Neuron (in vitro differentiated cells): ENCODE data around the gene MALRD1.

ENCODE experiments used
- H2AFZ ChIP-seq: one replicate; pipeline ENCODE4 v1.6.1; 2013; ENCODE audit warnings: low read depth, mild to moderate bottlenecking, inconsistent platforms, low read length, moderate library complexity
- H3K27me3 ChIP-seq: one replicate; pipeline ENCODE4 v1.6.1; 2013; ENCODE audit warnings: low read length; ENCODE audit not compliant: insufficient read depth
- H3K36me3 ChIP-seq: one replicate; pipeline ENCODE4 v1.6.1; 2013; ENCODE audit warnings: low read length; ENCODE audit not compliant: insufficient read depth
- H3K4me1 ChIP-seq: one replicate; pipeline ENCODE4 v1.6.1; 2013; ENCODE audit warnings: low read length; ENCODE audit not compliant: insufficient read depth
- H3K4me3 ChIP-seq: 2 replicates; pipeline ENCODE4 v1.5.1; 2013; ENCODE audit warnings: mild to moderate bottlenecking, low read length, moderate library complexity
- H3K9me3 ChIP-seq: one replicate; pipeline ENCODE4 v1.6.1; 2013; ENCODE audit warnings: low read length

MALRD1 gene

DNA sequence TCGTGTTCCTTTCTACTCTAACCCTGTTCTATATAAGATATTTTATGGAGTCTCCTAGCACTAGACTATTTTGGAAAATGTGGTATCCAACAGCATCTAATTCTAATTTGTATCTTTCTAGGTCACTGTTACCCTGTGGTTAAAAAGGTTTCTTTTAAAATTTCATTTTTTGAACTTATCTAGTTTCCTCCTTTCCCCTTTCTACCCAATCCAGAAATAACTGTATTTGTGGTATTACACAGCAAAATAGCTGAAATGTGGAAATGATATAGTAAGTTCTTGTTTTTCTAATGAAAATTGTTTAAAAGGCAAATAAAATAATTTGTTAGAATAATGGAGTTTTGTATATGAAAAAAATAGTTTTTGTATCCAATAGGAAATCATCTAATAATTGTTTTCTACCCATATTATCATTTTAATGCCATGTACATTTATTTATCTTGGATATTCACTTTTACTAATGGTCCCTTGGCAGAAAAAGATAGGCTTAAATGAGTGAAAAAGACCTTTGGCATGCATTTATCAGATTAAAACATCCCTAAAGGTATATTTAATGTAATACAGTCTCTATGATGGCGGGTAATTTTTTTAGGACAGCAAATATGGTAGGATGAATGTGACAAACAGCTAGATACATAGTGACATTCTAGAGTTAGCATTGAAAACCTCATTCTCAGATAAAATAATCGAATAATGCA is 592.1 kb downstream of the MALRD1 start:
- Histone ChIP-seq H3K4me1 (no peaks in the 10 kb centered on the region), H3K4me3 (no peak overlapping the region), H3K36me3 (no peaks in the 10 kb centered on the region), H3K9me3 (no peaks in the 10 kb centered on the region), H2AFZ (no peak overlapping the region), H3K27me3 (no peaks in the 10 kb centered on the region)

DNA sequence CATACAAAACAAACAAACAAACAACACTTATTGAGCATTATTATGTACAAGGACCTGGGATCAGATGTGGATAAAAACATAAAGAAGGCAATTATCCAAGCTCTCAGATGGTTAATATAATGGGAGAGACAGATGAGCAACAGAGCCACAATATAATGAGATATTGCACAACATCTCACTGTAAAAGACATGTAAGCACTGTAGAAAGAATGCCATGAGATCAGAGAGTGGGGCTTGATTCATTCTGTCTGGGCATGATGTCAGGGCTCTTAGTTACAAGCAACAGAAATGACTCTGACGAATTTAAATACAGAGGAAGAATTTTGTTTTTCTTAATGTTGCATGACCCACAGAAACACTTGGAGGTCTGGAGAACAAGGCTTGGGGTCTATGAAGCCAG is 602.9 kb downstream of the MALRD1 start:
- H3K4me3 ChIP-seq, result no peak overlapping the region
- H3K4me1 ChIP-seq, result no peaks in the 10 kb centered on the region
- no peaks in the 10 kb centered on the region for H3K9me3 ChIP-seq
- H3K27me3 ChIP-seq, result no peaks in the 10 kb centered on the region
- H3K36me3 ChIP-seq, result no peaks in the 10 kb centered on the region
- no peak overlapping the region for H2AFZ ChIP-seq

DNA sequence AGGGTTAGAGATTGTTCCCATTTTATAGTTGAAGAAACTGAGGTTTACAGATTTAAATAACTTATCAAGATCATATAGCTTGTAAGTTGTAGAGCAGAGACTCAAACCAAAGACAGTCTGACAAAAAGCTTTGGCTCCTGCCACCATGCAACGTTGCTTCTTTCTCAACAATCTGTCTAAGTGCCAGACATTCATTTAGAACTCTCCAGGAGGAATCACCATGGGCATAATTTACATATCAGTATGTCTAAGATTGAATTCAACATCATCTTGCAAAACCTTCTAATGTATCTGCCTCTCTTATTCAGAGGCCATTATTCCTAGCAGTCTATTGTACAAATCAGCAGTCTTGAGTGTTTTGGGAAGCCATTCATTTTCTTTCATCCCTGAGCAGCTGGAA is 604.1 kb downstream of the MALRD1 start:
- no peaks in the 10 kb centered on the region for H3K9me3 ChIP-seq
- no peak overlapping the region for H2AFZ ChIP-seq
- no peaks in the 10 kb centered on the region for H3K36me3 ChIP-seq
- no peaks in the 10 kb centered on the region for H3K4me1 ChIP-seq
- H3K4me3 ChIP-seq, result no peak overlapping the region
- no peaks in the 10 kb centered on the region for H3K27me3 ChIP-seq

DNA sequence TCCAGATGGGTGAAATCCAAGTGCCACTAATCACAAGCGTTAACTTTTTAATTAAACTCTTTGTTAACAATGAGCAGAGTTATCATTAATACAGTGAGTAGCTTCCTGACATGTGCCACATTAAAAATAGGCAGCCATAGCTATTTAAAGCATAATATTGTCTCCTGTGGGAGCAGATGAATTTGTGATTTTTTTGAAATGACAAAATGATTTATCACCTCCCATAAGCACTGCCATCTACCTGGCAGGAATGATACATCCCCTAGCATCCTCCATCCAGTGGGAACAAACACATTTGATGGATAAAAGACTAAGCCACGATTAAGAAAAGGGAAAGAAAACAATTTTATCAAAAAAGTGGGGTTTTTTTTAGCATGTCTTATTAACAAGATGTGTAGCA is 605.3 kb downstream of the MALRD1 start:
- no peaks in the 10 kb centered on the region for H3K9me3 ChIP-seq
- no peak overlapping the region for H2AFZ ChIP-seq
- no peaks in the 10 kb centered on the region for H3K4me1 ChIP-seq
- H3K4me3 ChIP-seq, result no peak overlapping the region
- H3K27me3 ChIP-seq, result no peaks in the 10 kb centered on the region
- H3K36me3 ChIP-seq, result no peaks in the 10 kb centered on the region

DNA sequence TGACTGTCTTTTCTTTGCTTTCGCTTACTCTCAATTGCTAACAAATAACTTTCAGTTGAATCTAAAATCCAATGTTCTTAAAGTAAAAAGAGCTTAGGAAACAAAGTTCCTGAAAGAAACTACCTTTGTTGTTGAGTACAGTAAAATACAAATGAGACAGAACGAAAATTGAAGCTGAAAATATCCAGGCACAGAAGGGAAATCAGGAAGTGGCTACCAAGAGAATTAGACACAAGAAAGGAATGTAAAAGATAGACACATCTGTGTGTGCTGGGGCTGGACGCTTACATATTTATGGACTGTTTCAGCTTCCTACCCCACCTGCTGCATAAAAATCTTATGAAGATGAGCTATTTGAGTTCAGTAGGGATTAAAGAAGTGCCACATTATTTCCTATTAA is 606.0 kb downstream of the MALRD1 start:
- H2AFZ ChIP-seq, result no peak overlapping the region
- no peak overlapping the region for H3K4me3 ChIP-seq
- no peaks in the 10 kb centered on the region for H3K27me3 ChIP-seq
- no peaks in the 10 kb centered on the region for H3K4me1 ChIP-seq
- H3K36me3 ChIP-seq, result no peaks in the 10 kb centered on the region
- no peaks in the 10 kb centered on the region for H3K9me3 ChIP-seq

DNA sequence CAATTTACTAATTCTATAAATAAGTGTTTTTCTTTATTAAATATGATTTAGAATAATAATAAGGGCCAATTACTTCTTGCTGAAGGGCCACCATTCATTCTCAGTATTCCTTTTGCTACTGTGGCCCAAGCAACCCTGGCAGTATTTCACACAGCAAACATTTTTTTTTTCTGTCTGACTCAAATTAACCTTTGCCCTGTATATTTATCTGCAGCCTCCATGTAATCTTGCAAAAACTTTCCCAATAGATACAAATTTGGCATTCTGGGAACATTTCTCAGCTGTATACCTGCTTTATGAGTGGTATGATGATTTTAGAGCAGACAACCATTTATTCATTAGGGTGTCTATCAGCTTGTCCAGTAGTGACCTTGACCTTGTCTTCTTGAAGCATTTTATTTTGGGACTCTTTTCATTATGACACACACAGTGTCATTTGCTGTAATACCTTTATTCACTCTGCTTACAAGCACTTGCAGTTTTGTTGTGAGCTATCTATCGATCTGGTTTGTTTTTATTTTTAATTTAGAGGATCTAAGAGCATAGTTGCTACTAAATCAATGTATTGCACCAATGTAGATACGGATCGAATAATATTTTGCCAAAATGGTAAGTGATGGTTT is 607.9 kb downstream of the MALRD1 start:
- Histone ChIP-seq H3K4me3 (no peak overlapping the region), H3K36me3 (no peaks in the 10 kb centered on the region), H3K9me3 (no peaks in the 10 kb centered on the region), H3K27me3 (no peaks in the 10 kb centered on the region), H3K4me1 (no peaks in the 10 kb centered on the region), H2AFZ (no peak overlapping the region)

DNA sequence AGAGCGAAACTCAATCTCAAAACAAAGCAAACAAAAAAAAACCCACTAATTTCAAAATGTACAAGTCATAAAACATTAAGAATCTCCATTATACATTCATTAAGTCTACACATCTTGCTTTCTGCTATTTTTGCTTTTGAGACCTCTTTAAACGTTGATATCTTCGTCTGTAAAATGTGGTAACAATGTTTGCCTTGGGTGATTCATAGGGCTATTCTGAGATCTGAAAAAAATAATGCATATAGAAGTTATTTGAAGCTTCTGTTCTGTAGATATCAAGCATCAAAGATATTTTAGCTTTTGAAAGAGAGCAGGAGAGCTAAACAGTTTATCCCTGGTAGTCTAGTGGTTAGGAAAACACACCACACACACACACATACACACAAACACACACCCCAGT is 609.5 kb downstream of the MALRD1 start:
- no peaks in the 10 kb centered on the region for H3K9me3 ChIP-seq
- H3K27me3 ChIP-seq, result no peaks in the 10 kb centered on the region
- no peaks in the 10 kb centered on the region for H3K36me3 ChIP-seq
- no peaks in the 10 kb centered on the region for H3K4me1 ChIP-seq
- no peak overlapping the region for H2AFZ ChIP-seq
- no peak overlapping the region for H3K4me3 ChIP-seq

DNA sequence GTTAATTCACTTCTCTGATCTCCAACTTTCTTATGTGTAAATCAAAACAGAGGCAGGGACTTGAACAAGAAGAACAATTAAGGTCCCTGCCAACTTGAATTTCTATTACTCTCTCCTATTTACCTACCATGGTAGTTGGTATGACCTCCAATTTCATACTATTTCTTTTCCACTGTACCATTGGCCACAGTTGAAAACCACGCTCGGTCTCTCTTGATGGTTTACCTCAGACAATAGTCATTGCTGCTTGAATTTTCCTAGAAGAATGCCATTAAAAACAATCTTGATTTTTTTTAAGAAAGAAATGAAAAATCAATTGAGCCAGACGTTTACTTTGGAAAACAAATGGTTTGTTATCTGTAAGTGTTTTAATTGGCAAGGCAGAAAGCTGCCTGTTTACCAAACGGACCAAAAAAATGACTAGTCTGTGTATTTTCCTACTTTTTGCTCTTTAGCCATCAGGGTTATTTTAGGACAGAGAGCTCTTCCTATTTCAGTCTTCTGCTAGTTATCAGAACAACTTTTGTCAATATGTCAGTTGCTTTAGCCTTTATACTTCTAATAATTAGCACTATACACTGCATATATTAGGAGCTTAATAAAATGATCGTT is 610.1 kb downstream of the MALRD1 start:
- Histone ChIP-seq H3K27me3 (no peaks in the 10 kb centered on the region), H3K4me1 (no peaks in the 10 kb centered on the region), H3K36me3 (no peaks in the 10 kb centered on the region), H2AFZ (no peak overlapping the region), H3K4me3 (no peak overlapping the region), H3K9me3 (no peaks in the 10 kb centered on the region)

DNA sequence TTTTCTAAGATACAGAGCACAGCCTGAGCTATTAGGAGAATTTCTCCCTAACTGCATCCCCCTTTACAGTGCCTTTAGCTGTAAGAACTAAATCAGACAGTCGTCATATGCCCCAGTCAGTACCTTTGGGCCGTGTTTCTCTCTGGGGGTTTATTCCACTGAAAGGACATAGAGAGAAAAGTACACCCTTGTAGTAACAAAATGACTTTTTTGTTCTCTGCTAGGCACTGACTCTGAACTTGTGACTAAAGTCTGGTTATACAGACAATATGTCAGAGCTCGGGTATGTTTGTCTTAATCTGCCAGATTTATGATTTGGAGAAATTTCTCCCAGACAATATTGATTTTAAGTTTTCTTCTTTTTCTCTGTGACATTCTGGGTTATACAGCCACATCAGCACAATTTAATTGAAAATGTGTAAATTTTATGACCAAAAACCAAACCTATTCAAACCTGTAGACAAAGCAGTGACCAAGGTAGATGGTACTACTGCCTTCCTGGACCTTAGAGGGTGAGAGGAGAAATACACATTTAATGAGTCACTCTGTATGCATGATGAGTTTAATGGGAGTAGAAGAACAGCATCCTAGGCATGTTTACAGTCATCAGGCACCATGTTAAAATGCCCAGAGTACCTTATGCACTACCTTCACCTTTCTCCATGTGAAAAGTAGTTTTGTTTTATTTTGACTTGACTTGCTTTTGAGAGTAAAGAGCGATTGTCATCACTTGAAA is 611.5 kb downstream of the MALRD1 start:
- Histone ChIP-seq H3K4me1 (no peaks in the 10 kb centered on the region), H2AFZ (no peak overlapping the region), H3K4me3 (no peak overlapping the region), H3K9me3 (no peaks in the 10 kb centered on the region), H3K36me3 (no peaks in the 10 kb centered on the region), H3K27me3 (no peaks in the 10 kb centered on the region)

DNA sequence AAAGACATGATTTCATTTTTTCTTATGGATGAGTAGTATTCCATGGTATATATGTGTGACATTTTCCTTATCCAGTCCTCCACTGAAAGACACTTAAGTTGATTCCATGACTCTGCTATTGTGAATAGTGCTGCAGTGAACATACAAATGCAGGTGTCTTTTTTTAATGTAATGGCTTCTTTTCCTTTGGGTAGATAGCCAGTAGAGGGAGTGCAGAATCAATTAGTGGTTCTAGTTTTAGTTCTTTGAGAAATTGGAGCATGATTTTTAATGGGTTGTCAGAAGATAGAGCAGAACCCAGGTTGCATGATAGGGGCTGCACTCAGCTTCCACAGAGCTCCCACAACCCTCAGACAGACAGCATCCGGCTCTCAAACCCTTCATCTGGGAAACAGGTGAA is 614.7 kb downstream of the MALRD1 start:
- Histone ChIP-seq H3K27me3 (no peaks in the 10 kb centered on the region), H3K4me1 (no peaks in the 10 kb centered on the region), H2AFZ (no peak overlapping the region)

DNA sequence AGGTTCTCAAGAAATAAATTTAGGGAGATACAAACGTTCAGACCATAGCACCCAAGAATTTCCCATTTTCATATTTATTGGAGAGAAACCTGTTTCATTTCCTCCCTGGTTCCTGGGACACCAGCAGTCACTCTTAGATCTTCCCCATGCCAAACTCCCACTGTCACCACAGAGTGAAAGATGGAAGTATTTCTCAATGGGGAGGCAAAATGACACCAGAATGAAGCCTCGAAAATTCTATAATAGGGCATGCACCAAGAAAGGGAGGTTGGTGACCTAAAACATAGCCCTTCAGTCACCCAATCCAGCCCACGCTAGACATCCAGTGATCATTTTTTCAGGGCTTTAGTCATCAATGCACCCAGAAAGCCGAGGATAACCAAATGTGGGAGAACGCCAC is 619.5 kb downstream of the MALRD1 start:
- Histone ChIP-seq H3K36me3 (no peaks in the 10 kb centered on the region), H3K4me3 (no peak overlapping the region), H3K9me3 (no peaks in the 10 kb centered on the region), H2AFZ (no peak overlapping the region), H3K27me3 (no peaks in the 10 kb centered on the region), H3K4me1 (no peaks in the 10 kb centered on the region)

More for the DNA sequence above, 614.7 kb downstream of the MALRD1 start:
- Histone ChIP-seq H3K36me3 (no peaks in the 10 kb centered on the region), H3K4me3 (no peak overlapping the region), H3K9me3 (no peaks in the 10 kb centered on the region)

DNA sequence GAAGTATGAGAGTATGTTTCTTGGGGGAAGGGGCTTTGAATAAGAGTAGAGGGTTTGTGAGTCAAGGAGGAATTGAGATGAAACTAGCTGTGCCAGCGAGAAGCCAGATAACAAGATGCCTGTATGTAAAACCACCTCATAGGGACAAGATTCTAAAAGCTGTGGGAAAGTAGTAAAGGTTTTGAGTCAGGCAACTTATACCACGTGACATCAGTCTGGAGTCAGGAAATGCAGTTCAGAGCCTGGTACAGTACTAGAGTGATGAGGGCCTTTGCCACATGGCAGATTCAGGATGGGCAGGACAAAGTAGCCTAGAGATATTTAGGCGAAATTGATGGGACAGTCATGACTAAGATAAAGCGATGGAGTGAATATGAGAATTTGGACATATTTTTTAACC is 627.5 kb downstream of the MALRD1 start:
- Histone ChIP-seq H3K9me3 (no peaks in the 10 kb centered on the region), H3K4me3 (no peak overlapping the region), H3K27me3 (no peaks in the 10 kb centered on the region), H2AFZ (no peak overlapping the region), H3K36me3 (no peaks in the 10 kb centered on the region), H3K4me1 (no peaks in the 10 kb centered on the region)

DNA sequence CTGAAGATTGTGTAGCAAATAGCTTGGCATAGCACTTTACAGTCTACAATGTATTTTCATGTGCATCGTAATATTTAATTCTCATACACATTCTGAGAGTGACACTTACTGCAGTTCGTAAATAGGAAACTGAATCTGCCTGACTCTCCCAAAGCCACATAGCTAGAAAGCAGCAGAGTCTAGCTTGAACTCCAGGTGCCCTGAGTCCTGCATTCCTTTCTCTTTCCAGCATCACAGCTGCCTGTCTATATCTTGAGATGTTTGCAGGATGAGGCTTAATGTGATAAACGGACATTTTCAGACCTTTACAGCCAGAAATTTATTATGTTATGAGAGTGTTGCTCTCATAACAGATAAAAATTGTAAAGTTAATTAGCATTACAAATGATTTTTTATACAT is 634.8 kb downstream of the MALRD1 start:
- no peaks in the 10 kb centered on the region for H3K36me3 ChIP-seq
- no peak overlapping the region for H3K4me3 ChIP-seq
- H2AFZ ChIP-seq, result no peak overlapping the region
- H3K27me3 ChIP-seq, result no peaks in the 10 kb centered on the region
- no peaks in the 10 kb centered on the region for H3K4me1 ChIP-seq
- no peaks in the 10 kb centered on the region for H3K9me3 ChIP-seq
